ENCODE results near the gene MYBPC3. TPM values are rescaled to one million over a fixed set of nuclear protein-coding genes. Genes with fewer than 3 reads are reported as not detected.

MYBPC3 gene
- total RNA-seq, 1 donor from 2014 or later: 0.06 TPM

DNA sequence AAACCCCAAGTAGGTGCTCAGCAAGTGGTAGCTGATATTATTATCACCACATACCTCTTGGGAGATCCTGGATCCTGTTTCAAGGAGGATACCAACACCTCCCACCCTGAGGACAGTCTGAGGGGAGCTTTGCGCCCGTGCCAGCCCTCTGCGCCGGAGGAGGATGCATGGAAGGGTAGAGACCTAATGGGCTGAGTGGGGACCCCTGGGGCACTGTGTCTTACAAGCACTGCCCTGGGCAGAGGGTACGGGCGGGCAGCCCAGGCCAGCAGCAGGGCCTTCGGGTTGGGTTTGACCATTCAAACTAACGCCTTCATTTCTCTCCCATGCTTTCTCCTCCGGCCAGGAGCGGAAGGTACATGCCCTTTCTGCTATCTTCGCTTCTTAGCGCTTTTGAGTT, 26.3 kb downstream of the MYBPC3 start:
- Mint-ChIP-seq H3K36me3 (peaks cover 5% of the 10 kb centered on the region), H3K9me3 (no peaks in the 10 kb centered on the region), H3K4me1 (no peaks in the 10 kb centered on the region), H3K27me3 (ENCODE audit: insufficient read depth, low read depth) (peaks cover 2% of the 10 kb centered on the region), H3K27ac (peak overlapping the region; percentile 27), H3K4me3 (no peak overlapping the region)
- Histone ChIP-seq H3K9ac (no peak overlapping the region), H4K20me1 (ENCODE audit: low read depth) (no peaks in the 10 kb centered on the region), H2AFZ (replicated peaks) (no peak overlapping the region), H3K4me1 (no peaks in the 10 kb centered on the region), H3K4me3 (no peak overlapping the region), H3K27ac (no peak overlapping the region), H3K4me2 (no peak overlapping the region), H3K27me3 (no peaks in the 10 kb centered on the region), H3F3A (ENCODE audit: low read depth) (peaks cover 3% of the 10 kb centered on the region), H3K36me3 (no peaks in the 10 kb centered on the region), H3K9me3 (ENCODE audit: low read depth) (no peaks in the 10 kb centered on the region), H3K79me2 (ENCODE audit: low read depth) (no peaks in the 10 kb centered on the region)
- no peak for DNase-seq (ENCODE audit: low spot score)
- TF ChIP-seq, protein P1, sequence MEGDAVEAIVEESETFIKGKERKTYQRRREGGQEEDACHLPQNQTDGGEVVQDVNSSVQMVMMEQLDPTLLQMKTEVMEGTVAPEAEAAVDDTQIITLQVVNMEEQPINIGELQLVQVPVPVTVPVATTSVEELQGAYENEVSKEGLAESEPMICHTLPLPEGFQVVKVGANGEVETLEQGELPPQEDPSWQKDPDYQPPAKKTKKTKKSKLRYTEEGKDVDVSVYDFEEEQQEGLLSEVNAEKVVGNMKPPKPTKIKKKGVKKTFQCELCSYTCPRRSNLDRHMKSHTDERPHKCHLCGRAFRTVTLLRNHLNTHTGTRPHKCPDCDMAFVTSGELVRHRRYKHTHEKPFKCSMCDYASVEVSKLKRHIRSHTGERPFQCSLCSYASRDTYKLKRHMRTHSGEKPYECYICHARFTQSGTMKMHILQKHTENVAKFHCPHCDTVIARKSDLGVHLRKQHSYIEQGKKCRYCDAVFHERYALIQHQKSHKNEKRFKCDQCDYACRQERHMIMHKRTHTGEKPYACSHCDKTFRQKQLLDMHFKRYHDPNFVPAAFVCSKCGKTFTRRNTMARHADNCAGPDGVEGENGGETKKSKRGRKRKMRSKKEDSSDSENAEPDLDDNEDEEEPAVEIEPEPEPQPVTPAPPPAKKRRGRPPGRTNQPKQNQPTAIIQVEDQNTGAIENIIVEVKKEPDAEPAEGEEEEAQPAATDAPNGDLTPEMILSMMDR (IDR thresholded peaks at IDR 0.05): no peak
- TF ChIP-seq EZH2 (IDR thresholded peaks at IDR 0.05) (no peak), EZH2phosphoT487 (IDR thresholded peaks at IDR 0.05) (no peak)

DNA sequence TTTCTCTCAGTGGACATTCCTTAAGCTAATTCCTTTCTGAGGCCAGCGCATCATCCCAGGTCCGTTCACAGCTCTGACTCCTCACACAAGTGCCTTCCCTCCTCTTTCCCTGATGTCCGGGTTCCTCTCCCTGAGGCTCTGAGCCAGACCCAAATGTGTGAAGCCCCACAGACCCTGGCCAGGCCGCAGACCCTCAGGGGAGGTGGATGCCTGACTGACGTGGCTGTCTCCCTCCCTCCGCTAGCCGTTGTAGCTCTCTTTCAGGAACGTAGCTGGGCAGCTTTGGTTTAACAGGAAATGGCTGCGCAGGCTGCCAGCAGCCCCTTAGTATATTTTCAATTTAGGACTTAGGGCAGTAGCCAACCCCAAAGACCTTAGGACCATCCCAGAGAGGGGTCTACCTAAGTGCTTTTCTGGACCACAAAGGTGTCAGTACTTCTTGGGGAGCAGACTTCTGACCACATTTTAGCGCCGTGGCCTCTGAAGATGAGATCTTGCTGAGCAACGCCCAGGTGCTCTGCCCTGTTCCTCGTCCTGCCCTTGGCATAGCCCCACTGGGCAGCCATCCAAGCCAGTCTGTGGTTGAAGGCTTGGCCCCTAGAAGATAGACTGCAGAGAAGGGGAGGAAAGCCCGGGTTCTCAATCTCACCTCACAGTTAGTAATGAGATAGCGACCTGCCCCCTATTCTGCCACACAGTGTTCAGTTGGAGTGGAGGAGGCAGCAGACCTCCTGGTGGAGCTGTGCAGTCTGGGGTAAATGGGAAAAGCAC, 27.0 kb downstream of the MYBPC3 start:
- Histone ChIP-seq H3K4me2 (no peak overlapping the region), H4K20me1 (ENCODE audit: low read depth) (no peaks in the 10 kb centered on the region), H3K36me3 (no peaks in the 10 kb centered on the region), H2AFZ (replicated peaks) (no peak overlapping the region), H3F3A (ENCODE audit: low read depth) (peaks cover 3% of the 10 kb centered on the region), H3K9ac (no peak overlapping the region), H3K27ac (no peak overlapping the region), H3K79me2 (ENCODE audit: low read depth) (no peaks in the 10 kb centered on the region), H3K27me3 (no peaks in the 10 kb centered on the region), H3K4me1 (no peaks in the 10 kb centered on the region), H3K4me3 (no peak overlapping the region), H3K9me3 (ENCODE audit: low read depth) (no peaks in the 10 kb centered on the region)
- no peak for DNase-seq (ENCODE audit: low spot score)
- no peaks in the 10 kb centered on the region for H3K4me1 Mint-ChIP-seq
- H3K36me3 Mint-ChIP-seq: peaks cover 5% of the 10 kb centered on the region
- no peak overlapping the region for H3K4me3 Mint-ChIP-seq
- no peak overlapping the region for H3K27ac Mint-ChIP-seq
- H3K27me3 Mint-ChIP-seq (ENCODE audit: insufficient read depth, low read depth): peaks cover 2% of the 10 kb centered on the region
- TF ChIP-seq, protein P1 (IDR thresholded peaks at IDR 0.05): no peak
- no peak for TF ChIP-seq EZH2 (IDR thresholded peaks at IDR 0.05)
- no peak for TF ChIP-seq EZH2phosphoT487 (IDR thresholded peaks at IDR 0.05)
- no peaks in the 10 kb centered on the region for H3K9me3 Mint-ChIP-seq

DNA sequence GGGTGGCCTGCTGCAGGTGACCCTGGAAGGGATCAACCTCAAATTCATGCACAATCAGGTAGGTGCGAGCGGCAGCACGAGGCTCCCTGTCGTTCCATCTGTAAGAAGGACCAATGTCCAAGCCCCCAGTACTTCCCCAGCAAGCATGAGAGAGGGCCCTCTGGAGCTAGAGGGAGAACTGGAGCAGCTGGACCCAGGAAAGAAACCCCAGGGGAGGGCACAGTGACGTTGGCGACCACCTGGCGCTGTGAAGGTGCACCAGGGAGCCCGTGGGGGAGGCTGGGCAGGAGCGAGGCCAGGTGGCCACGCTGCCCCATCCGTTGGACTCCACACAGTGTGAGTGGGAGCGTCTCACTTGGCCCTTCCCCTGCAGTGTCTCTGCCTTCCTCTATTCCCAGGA, 28.0 kb downstream of the MYBPC3 start:
- no peak overlapping the region for H3K4me3 Mint-ChIP-seq
- no peaks in the 10 kb centered on the region for H3K79me2 ChIP-seq (ENCODE audit: low read depth)

More for the DNA sequence above, 28.0 kb downstream of the MYBPC3 start:
- Histone ChIP-seq H3K36me3 (no peaks in the 10 kb centered on the region), H3K9ac (no peak overlapping the region), H3K4me2 (no peak overlapping the region), H3F3A (ENCODE audit: low read depth) (no peaks in the 10 kb centered on the region), H3K9me3 (ENCODE audit: low read depth) (no peaks in the 10 kb centered on the region), H3K4me1 (no peaks in the 10 kb centered on the region), H4K20me1 (ENCODE audit: low read depth) (no peaks in the 10 kb centered on the region), H3K4me3 (no peak overlapping the region), H3K27ac (no peak overlapping the region), H2AFZ (replicated peaks) (no peak overlapping the region), H3K27me3 (no peaks in the 10 kb centered on the region)
- peaks cover 2% of the 10 kb centered on the region for H3K27me3 Mint-ChIP-seq (ENCODE audit: insufficient read depth, low read depth)
- no peaks in the 10 kb centered on the region for H3K4me1 Mint-ChIP-seq
- H3K36me3 Mint-ChIP-seq: peaks cover 5% of the 10 kb centered on the region
- no peak for TF ChIP-seq EZH2phosphoT487 (IDR thresholded peaks at IDR 0.05)
- TF ChIP-seq, protein P1 (IDR thresholded peaks at IDR 0.05): no peak
- no peak for TF ChIP-seq EZH2 (IDR thresholded peaks at IDR 0.05)
- no peak for DNase-seq (ENCODE audit: low spot score)
- no peak overlapping the region for H3K27ac Mint-ChIP-seq
- H3K9me3 Mint-ChIP-seq: no peaks in the 10 kb centered on the region
